Upper lobe of left lung (tissue), 6 donors: ENCODE data around the gene GPR68. TPM values are rescaled to one million over a fixed set of nuclear protein-coding genes. Genes with fewer than 3 reads are reported as not detected.

Source experiments
- ATAC-seq, 2 donors: fragments of 200-7000 bp; cut with Tn5 transposase; one replicate each; pipeline ENCODE4 v1.9.1; 2022; ENCODE audit warnings: mild to moderate bottlenecking in 2 of 2, moderate library complexity in 2 of 2; ENCODE audit not compliant: low FRiP score in 2 of 2
- DNase-seq, 2 donors: peaks; one replicate each; pipeline ENCODE4 v3.0.0-alpha.2; 2019 to 2020
- H3K27ac ChIP-seq, 4 donors: fragments of 200-600 bp; sonication (generic); one replicate each; pipeline ENCODE4 v1.5.1; 2016 to 2019
- H3K27me3 ChIP-seq, 4 donors: fragments of 200-600 bp; sonication (generic); one replicate each; pipeline ENCODE4 v1.5.1; 2017 to 2019
- H3K36me3 ChIP-seq, 4 donors: fragments of 200-600 bp; sonication (generic); one replicate each; pipeline ENCODE4 v1.5.1; 2016 to 2019
- H3K4me1 ChIP-seq, 4 donors: fragments of 200-600 bp; sonication (generic); one replicate each; pipeline ENCODE4 v1.5.1; 2018 to 2019
- H3K4me3 ChIP-seq, 4 donors: fragments of 200-600 bp; sonication (generic); one replicate each; pipeline ENCODE4 v1.5.1; 2017 to 2019; ENCODE audit warnings: mild to moderate bottlenecking in 2 of 4, moderate library complexity in 1 of 4
- H3K9me3 ChIP-seq, 4 donors: fragments of 200-600 bp; sonication (generic); one replicate each; pipeline ENCODE4 v1.5.1; 2018 to 2019
- CTCF ChIP-seq, 6 experiments: fragments of 450-650 bp in 4 of 6; fragments of 200-600 bp in 2 of 6; sonication (generic) in 2 of 6; IDR thresholded peaks; one replicate each; pipeline ENCODE4 v1.5.1; 2016 to 2019; ENCODE audit warnings: antibody characterized with exemption in 6 of 6
- EP300 ChIP-seq, 4 donors: sonication (generic); formaldehyde crosslinking; IDR thresholded peaks; one replicate each; pipeline ENCODE4 v1.5.1; 2017; ENCODE audit warnings: antibody characterized with exemption in 4 of 4, control low read depth in 2 of 4
- POLR2A ChIP-seq, 4 donors: fragments of 450-650 bp; IDR thresholded peaks; one replicate each; pipeline ENCODE4 v1.5.1; 2016 to 2017; ENCODE audit warnings: antibody characterized with exemption in 4 of 4, mild to moderate bottlenecking in 2 of 4
- POLR2AphosphoS5 ChIP-seq, 2 donors: sonication (generic); formaldehyde crosslinking; IDR thresholded peaks; one replicate each; pipeline ENCODE4 v1.5.1; 2017; ENCODE audit warnings: antibody characterized with exemption in 2 of 2
- WGBS, 2 donors: methylation state at CpG; one replicate each; pipeline ENCODE4 v1.1.5; 2017 to 2018; 5-methylcytosine and 5-hydroxymethylcytosine counted together
- total RNA-seq, 6 donors: library from RNA; depleted of rRNA in 4 of 6; stranded (reverse); fragments of >200 nt in 4 of 6; gene quantifications; one replicate each; pipeline versions ENCODE4 v1.1.0 to v1.2.1, GENCODE V29; 2016 to 2021
- donor health status: DM: no; HTN: no; CAD: no; lungs with moderate emphysema.
- donor health status: DM: no; HTN: yes; CAD: no; lungs with severe emphysema.

The GPR68 gene
- total RNA-seq, 6 donors from 2014 or later, result 1.2 to 8.4 (median 3.3) TPM

GRCh38 chr14:91291786-91292405 is 47.4 kb upstream of the GPR68 start:
- no peak for ATAC-seq
- WGBS, 2 donors, result 88 to 95% methylated on average over 6 to 21 of the region's 21 CpGs
- Histone ChIP-seq H3K9me3 (no peaks in the 10 kb centered on the region), H3K27me3 (no peaks in the 10 kb centered on the region), H3K36me3 (peaks cover 9 to 79% (median 63%) of the 10 kb centered on the region in 4 donors), H3K4me1 (no peaks in the 10 kb centered on the region), H3K27ac (no peak overlapping the region), H3K4me3 (no peak overlapping the region)
- no peak for TF ChIP-seq POLR2AphosphoS5 (IDR thresholded peaks at IDR 0.05)
- no peak for TF ChIP-seq CTCF (IDR thresholded peaks at IDR 0.05)
- TF ChIP-seq EP300 (IDR thresholded peaks at IDR 0.05), result no peak
- no peak for TF ChIP-seq POLR2A (IDR thresholded peaks at IDR 0.05)
- no peak for DNase-seq

- no peak for TF ChIP-seq POLR2AphosphoS5 (IDR thresholded peaks at IDR 0.05)
- no peak for TF ChIP-seq POLR2A (IDR thresholded peaks at IDR 0.05)
- TF ChIP-seq CTCF (IDR thresholded peaks at IDR 0.05), result no peak
- TF ChIP-seq EP300 (IDR thresholded peaks at IDR 0.05), result no peak
- Histone ChIP-seq H3K27ac (no peak overlapping the region), H3K27me3 (no peaks in the 10 kb centered on the region), H3K9me3 (no peaks in the 10 kb centered on the region), H3K36me3 (peaks cover 9 to 70% (median 54%) of the 10 kb centered on the region in 4 donors), H3K4me3 (no peak overlapping the region), H3K4me1 (no peaks in the 10 kb centered on the region)
- DNase-seq (no peak), ATAC-seq (no peak)
- WGBS, 2 donors, result 79 to 83% methylated on average over 10 of the region's 10 CpGs
These were observed 46.5 kb upstream of the GPR68 start for GRCh38 chr14:91290986-91291385.

GRCh38 chr14:91289464-91289863 is 45.0 kb upstream of the GPR68 start:
- no peaks in the 10 kb centered on the region for H3K27me3 ChIP-seq
- 87 to 91% methylated on average over 4 of the region's 4 CpGs for WGBS, 2 donors
- H3K4me3 ChIP-seq, result no peak overlapping the region
- DNase-seq (no peak), ATAC-seq (no peak)
- H3K4me1 ChIP-seq, result no peaks in the 10 kb centered on the region
- TF ChIP-seq POLR2A (IDR thresholded peaks at IDR 0.05) (no peak), CTCF (IDR thresholded peaks at IDR 0.05) (no peak), EP300 (IDR thresholded peaks at IDR 0.05) (no peak), POLR2AphosphoS5 (IDR thresholded peaks at IDR 0.05) (no peak)
- peaks cover 9 to 72% (median 50%) of the 10 kb centered on the region in 4 donors for H3K36me3 ChIP-seq
- H3K9me3 ChIP-seq, result no peaks in the 10 kb centered on the region
- H3K27ac ChIP-seq, result no peak overlapping the region

- no peak for TF ChIP-seq POLR2A (IDR thresholded peaks at IDR 0.05)
- no peak for TF ChIP-seq POLR2AphosphoS5 (IDR thresholded peaks at IDR 0.05)
- TF ChIP-seq CTCF (IDR thresholded peaks at IDR 0.05), result no peak
- TF ChIP-seq EP300 (IDR thresholded peaks at IDR 0.05), result no peak
- no peaks in the 10 kb centered on the region for H3K27me3 ChIP-seq
- 91 to 93% methylated on average over 21 to 28 of the region's 28 CpGs for WGBS, 2 donors
- ATAC-seq (no peak), DNase-seq (no peak)
- no peak overlapping the region for H3K4me3 ChIP-seq
- H3K4me1 ChIP-seq, result no peaks in the 10 kb centered on the region
- H3K9me3 ChIP-seq, result no peaks in the 10 kb centered on the region
- no peak overlapping the region for H3K27ac ChIP-seq
- peaks cover 9 to 67% (median 44%) of the 10 kb centered on the region in 4 donors for H3K36me3 ChIP-seq
These were observed 44.4 kb upstream of the GPR68 start for GRCh38 chr14:91288876-91289275.

GRCh38 chr14:91286530-91286937 is 42.0 kb upstream of the GPR68 start:
- DNase-seq (peak in 1 of 2 donors; percentile 76), ATAC-seq (peak; percentile 81 to 85)
- no peaks in the 10 kb centered on the region for H3K27me3 ChIP-seq
- no peaks in the 10 kb centered on the region for H3K4me1 ChIP-seq
- H3K4me3 ChIP-seq, result no peak overlapping the region
- WGBS, 2 donors, result 39 to 56% methylated on average over 6 to 7 of the region's 7 CpGs
- TF ChIP-seq CTCF (IDR thresholded peaks at IDR 0.05) (peak; percentile 80 to 93 (median 90)), POLR2A (IDR thresholded peaks at IDR 0.05) (no peak)
- peaks cover 6 to 66% (median 44%) of the 10 kb centered on the region in 4 donors for H3K36me3 ChIP-seq
- peak overlapping the region in 1 of 4 donors; percentile 27 for H3K27ac ChIP-seq
- no peaks in the 10 kb centered on the region for H3K9me3 ChIP-seq
